ENCODE results near the gene DCAF17.

The DCAF17 gene

DNA sequence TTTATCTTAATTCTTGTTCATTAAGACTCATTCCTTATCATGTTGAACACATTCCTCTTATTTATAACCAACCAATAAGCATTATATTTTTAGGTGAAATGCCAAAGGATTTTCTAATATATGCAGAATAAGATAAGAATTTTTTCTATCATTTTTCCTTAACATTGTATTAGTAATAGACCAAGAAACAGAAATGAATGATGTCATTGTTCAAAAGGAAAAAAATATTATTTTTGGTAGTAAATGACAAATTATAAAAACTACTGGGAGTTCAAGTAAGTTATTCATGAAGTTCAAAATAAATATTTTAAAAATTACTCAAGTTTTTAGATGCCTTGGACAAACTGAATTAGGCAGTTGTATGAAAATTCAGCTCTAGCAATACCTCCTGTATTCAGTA lies 25.5 kb downstream of the DCAF17 start:
- Histone ChIP-seq H3K4me3 (ENCODE audit: extremely low read depth, insufficient read depth, low read length, poor library complexity, severe bottlenecking) (no peak overlapping the region), H3K36me3 (ENCODE audit: control insufficient read depth, insufficient read depth, low read length) (peaks cover 50% of the 10 kb centered on the region), H3K4me1 (ENCODE audit: control insufficient read depth, insufficient read depth, low read length, poor library complexity, severe bottlenecking) (no peaks in the 10 kb centered on the region), H3K27ac (ENCODE audit: low read depth, low read length, severe bottlenecking) (no peak overlapping the region), H3K9me3 (ENCODE audit: control insufficient read depth, low read length) (no peaks in the 10 kb centered on the region)

DNA sequence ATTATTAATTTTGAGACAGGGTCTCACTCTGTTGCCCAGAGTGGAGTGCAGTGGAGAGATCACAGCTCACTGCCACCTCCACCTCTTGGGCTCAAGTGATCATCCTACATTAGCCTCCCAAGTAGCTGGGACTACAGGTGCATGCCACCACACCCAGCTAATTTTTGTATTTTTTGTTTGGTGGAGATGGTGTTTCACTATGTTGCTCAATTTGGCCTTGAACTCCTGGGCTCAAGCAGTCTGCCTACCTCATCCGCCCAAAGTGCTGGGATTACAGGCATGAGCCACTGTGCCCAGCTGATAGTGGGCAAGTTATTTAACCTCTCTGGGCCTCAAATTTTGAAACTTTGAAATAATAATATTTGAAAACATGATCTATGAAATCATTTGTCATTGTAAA lies 26.5 kb downstream of the DCAF17 start:
- Histone ChIP-seq H3K36me3 (ENCODE audit: control insufficient read depth, insufficient read depth, low read length) (peaks cover 43% of the 10 kb centered on the region), H3K9me3 (ENCODE audit: control insufficient read depth, low read length) (no peaks in the 10 kb centered on the region), H3K4me1 (ENCODE audit: control insufficient read depth, insufficient read depth, low read length, poor library complexity, severe bottlenecking) (no peaks in the 10 kb centered on the region), H3K4me3 (ENCODE audit: extremely low read depth, insufficient read depth, low read length, poor library complexity, severe bottlenecking) (no peak overlapping the region), H3K27ac (ENCODE audit: low read depth, low read length, severe bottlenecking) (no peak overlapping the region)
- 83 to 88% methylated on average over 1 of the region's 1 CpG for WGBS, 2 experiments (ENCODE audit: insufficient coverage in 2 of 2)

DNA sequence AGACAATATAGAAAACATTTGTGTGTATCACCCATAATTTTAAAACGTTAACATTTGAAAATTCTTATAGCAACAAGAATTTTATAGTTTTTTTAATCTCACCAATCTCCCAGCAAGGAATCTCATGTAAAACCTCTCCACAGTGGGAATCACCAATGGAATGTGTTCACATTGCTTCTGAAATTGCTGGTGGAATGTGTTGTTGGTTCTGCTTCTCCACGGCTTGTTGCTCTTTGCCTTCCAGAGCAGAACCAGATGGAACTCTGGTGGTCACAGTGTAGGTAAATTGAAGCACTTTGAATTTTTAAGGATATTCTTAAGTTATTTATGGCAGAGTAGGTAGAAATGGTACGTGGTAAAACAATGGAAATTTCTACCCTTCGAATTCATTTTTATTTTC lies 35.1 kb downstream of the DCAF17 start:
- H3K4me1 ChIP-seq (ENCODE audit: control insufficient read depth, insufficient read depth, low read length, poor library complexity, severe bottlenecking) = peaks cover 3% of the 10 kb centered on the region
- H3K9me3 ChIP-seq (ENCODE audit: control insufficient read depth, low read length) = no peaks in the 10 kb centered on the region
- peaks cover 28% of the 10 kb centered on the region for H3K36me3 ChIP-seq (ENCODE audit: control insufficient read depth, insufficient read depth, low read length)
- no peak overlapping the region for H3K4me3 ChIP-seq (ENCODE audit: extremely low read depth, insufficient read depth, low read length, poor library complexity, severe bottlenecking)
- peak overlapping the region; percentile 18 for H3K27ac ChIP-seq (ENCODE audit: low read depth, low read length, severe bottlenecking)
- 93 to 100% methylated on average over 1 to 2 of the region's 4 CpGs for WGBS, 2 experiments (ENCODE audit: insufficient coverage in 2 of 2)

DNA sequence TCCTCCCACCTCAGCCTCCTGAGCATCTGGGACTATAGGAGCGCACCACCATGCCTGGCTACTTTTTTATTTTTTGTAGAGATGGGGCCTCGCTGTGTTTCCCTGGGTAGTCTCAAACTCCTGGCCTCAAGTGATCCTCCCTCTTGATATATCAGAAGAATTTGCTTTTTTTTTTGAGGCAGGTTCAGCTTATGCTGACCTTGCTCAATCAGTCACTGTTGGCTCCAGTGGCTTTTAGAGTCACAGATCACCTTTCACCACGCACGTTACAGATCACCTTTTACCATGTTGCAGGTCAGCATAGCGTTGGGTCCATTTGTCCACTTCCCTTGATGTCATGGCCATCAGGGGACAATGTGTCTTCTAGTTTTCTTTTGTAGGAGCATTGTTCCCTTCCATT lies 36.1 kb downstream of the DCAF17 start:
- no peaks in the 10 kb centered on the region for H3K9me3 ChIP-seq (ENCODE audit: control insufficient read depth, low read length)
- 72 to 84% methylated on average over 2 to 5 of the region's 5 CpGs for WGBS, 2 experiments (ENCODE audit: insufficient coverage in 2 of 2)
- no peak overlapping the region for H3K4me3 ChIP-seq (ENCODE audit: extremely low read depth, insufficient read depth, low read length, poor library complexity, severe bottlenecking)
- H3K27ac ChIP-seq (ENCODE audit: low read depth, low read length, severe bottlenecking) = no peak overlapping the region
- peaks cover 3% of the 10 kb centered on the region for H3K4me1 ChIP-seq (ENCODE audit: control insufficient read depth, insufficient read depth, low read length, poor library complexity, severe bottlenecking)
- H3K36me3 ChIP-seq (ENCODE audit: control insufficient read depth, insufficient read depth, low read length) = peaks cover 38% of the 10 kb centered on the region

DNA sequence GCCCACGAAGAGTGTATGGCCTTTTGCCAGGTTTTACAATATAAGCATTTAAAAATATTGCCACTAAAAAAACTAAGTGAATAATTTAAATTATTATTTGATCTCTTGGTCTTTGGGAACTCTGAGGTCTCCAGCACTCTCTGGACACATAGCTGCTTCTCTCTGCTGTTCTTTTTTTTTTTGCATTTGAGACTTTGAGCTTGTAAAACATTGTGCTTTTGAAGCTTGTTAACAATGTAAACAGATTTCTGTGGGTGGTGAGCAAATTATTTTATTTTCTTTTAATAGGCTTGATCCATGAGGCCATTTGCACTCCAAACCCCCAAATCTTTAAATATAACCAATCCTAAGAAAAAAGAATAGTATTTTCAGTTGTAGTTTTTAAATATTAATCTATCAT lies 42.0 kb downstream of the DCAF17 start:
- no peak overlapping the region for H3K4me3 ChIP-seq (ENCODE audit: extremely low read depth, insufficient read depth, low read length, poor library complexity, severe bottlenecking)
- peaks cover 2% of the 10 kb centered on the region for H3K4me1 ChIP-seq (ENCODE audit: control insufficient read depth, insufficient read depth, low read length, poor library complexity, severe bottlenecking)
- H3K27ac ChIP-seq (ENCODE audit: low read depth, low read length, severe bottlenecking) = no peak overlapping the region
- peaks cover 33% of the 10 kb centered on the region for H3K36me3 ChIP-seq (ENCODE audit: control insufficient read depth, insufficient read depth, low read length)
- WGBS, 2 experiments (ENCODE audit: insufficient coverage in 2 of 2) = no CpG with 5 or more reads among the region's 1 CpG
- H3K9me3 ChIP-seq (ENCODE audit: control insufficient read depth, low read length) = no peaks in the 10 kb centered on the region

DNA sequence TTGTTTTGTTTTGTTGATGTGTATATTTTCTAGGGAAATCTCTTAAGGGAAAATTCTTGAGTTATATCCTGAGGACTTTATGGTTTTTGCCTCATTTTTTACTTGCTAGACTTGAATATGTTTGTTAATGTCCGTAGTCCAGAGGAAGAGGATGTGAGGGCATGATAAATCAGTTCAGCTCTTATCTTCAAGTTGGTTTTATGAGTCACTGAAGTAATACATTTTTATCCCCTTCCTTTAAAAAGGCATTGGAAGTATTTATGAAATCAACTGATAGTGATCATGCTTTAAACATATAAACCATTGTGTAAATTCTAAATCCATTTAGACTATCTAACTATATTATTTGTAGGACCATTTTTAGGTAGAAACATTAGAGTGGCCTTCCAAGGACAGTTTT lies 44.3 kb downstream of the DCAF17 start:
- Histone ChIP-seq H3K27ac (ENCODE audit: low read depth, low read length, severe bottlenecking) (no peak overlapping the region), H3K9me3 (ENCODE audit: control insufficient read depth, low read length) (no peaks in the 10 kb centered on the region), H3K36me3 (ENCODE audit: control insufficient read depth, insufficient read depth, low read length) (peaks cover 28% of the 10 kb centered on the region), H3K4me1 (ENCODE audit: control insufficient read depth, insufficient read depth, low read length, poor library complexity, severe bottlenecking) (peaks cover 18% of the 10 kb centered on the region), H3K4me3 (ENCODE audit: extremely low read depth, insufficient read depth, low read length, poor library complexity, severe bottlenecking) (no peak overlapping the region)
- no CpG with 5 or more reads among the region's 1 CpG for WGBS, 2 experiments (ENCODE audit: insufficient coverage in 2 of 2)

DNA sequence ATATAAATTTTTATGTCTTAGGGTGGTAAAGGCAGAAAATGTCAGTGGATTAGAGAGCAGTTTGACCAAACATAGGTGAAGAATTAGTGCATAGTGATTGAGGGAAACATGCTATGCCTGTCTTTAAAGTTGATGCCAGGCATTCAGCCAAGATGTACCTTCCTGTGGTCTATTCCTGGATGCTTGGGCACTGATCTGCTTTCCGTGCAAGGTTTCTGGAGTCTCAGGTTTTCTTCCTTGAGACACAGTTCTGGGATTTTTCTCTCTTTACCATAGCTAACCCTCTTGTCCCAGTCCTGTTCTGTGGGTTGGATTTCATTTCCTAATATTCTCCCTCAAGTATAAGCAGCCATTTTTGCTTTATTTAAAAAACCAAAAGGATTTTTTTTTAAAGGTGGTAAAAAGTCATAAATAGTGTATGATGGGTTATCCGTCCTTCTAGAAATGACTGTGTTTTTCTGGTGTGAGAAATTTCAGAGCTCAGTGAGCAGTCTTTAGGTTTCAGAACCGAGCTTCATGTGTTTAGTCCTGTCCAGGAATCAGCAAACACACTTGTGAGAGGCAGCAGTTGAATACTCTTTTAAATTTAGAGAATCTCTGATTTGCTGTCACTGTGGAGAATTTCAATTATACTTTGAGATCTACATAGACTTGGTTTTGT lies 45.3 kb downstream of the DCAF17 start:
- Histone ChIP-seq H3K27ac (ENCODE audit: low read depth, low read length, severe bottlenecking) (no peak overlapping the region), H3K4me3 (ENCODE audit: extremely low read depth, insufficient read depth, low read length, poor library complexity, severe bottlenecking) (no peak overlapping the region), H3K9me3 (ENCODE audit: control insufficient read depth, low read length) (no peaks in the 10 kb centered on the region), H3K4me1 (ENCODE audit: control insufficient read depth, insufficient read depth, low read length, poor library complexity, severe bottlenecking) (peaks cover 18% of the 10 kb centered on the region), H3K36me3 (ENCODE audit: control insufficient read depth, insufficient read depth, low read length) (peaks cover 23% of the 10 kb centered on the region)
- WGBS, 2 experiments (ENCODE audit: insufficient coverage in 2 of 2) = 90 to 97% methylated on average over 2 to 3 of the region's 3 CpGs

DNA sequence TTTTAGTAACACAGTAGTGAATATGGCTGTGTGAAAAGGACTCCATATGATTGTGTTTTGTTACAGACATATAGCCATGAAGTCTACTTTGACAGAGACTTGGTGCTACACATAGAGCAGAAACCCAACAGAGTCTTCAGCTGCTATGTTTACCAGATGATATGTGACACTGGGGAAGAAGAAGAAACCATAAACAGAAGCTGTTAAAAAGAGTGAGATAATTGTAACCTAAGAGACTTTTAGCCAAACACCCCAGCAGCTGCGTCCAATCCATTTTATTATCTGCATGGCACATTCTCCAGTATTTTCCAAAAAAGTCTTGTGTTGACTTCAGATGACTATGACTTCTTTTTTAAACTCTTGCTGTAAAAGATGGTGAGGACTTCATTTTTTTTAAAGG lies 46.9 kb downstream of the DCAF17 start:
- Histone ChIP-seq H3K4me1 (ENCODE audit: control insufficient read depth, insufficient read depth, low read length, poor library complexity, severe bottlenecking) (peaks cover 18% of the 10 kb centered on the region), H3K36me3 (ENCODE audit: control insufficient read depth, insufficient read depth, low read length) (peaks cover 7% of the 10 kb centered on the region), H3K27ac (ENCODE audit: low read depth, low read length, severe bottlenecking) (no peak overlapping the region), H3K4me3 (ENCODE audit: extremely low read depth, insufficient read depth, low read length, poor library complexity, severe bottlenecking) (no peak overlapping the region), H3K9me3 (ENCODE audit: control insufficient read depth, low read length) (no peaks in the 10 kb centered on the region)
- no CpG with 5 or more reads among the region's 1 CpG for WGBS, 2 experiments (ENCODE audit: insufficient coverage in 2 of 2)

DNA sequence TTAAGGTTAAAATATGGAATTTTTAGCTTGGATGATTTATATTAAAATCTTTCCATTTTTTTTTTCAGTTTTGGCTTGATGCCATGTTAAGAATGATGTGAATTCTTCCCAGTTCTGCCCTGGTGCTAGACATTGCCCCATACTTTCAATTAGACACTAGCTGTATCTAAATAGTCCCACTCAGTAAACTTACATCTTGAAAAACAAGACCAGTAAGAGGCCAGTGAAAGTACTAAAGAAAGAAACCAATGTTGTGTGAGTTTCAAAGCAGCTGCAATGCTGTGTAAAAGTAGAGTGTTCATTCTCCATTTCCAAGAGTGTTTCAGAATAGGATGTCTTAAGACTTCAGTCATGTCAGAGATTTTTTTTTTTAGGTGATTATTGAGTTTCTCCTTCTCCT lies 48.3 kb downstream of the DCAF17 start:
- peaks cover 6% of the 10 kb centered on the region for H3K36me3 ChIP-seq (ENCODE audit: control insufficient read depth, insufficient read depth, low read length)
- H3K4me3 ChIP-seq (ENCODE audit: extremely low read depth, insufficient read depth, low read length, poor library complexity, severe bottlenecking) = no peak overlapping the region
- peaks cover 18% of the 10 kb centered on the region for H3K4me1 ChIP-seq (ENCODE audit: control insufficient read depth, insufficient read depth, low read length, poor library complexity, severe bottlenecking)
- no peaks in the 10 kb centered on the region for H3K9me3 ChIP-seq (ENCODE audit: control insufficient read depth, low read length)
- H3K27ac ChIP-seq (ENCODE audit: low read depth, low read length, severe bottlenecking) = peak overlapping the region; percentile 72

DNA sequence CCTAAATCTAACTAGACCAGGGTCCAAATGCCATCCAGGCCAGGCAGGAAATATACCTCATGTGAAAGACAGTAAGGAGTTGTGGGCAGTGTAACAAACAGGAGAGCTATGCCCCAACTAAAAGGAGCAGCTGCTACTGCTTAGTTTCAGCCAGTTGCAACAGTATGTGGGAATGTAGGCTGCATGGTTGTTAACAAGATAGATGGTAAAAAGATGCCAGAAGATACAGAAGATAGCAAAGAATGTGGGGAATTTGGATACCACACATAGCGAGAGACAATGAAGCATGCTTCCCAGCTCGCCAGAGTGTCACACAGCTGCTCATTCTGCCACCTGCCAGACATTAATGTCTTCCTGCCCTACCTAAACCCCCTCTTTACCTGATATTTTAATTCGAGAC lies 48.9 kb downstream of the DCAF17 start:
- Histone ChIP-seq H3K4me1 (ENCODE audit: control insufficient read depth, insufficient read depth, low read length, poor library complexity, severe bottlenecking) (peaks cover 18% of the 10 kb centered on the region), H3K36me3 (ENCODE audit: control insufficient read depth, insufficient read depth, low read length) (peaks cover 6% of the 10 kb centered on the region), H3K4me3 (ENCODE audit: extremely low read depth, insufficient read depth, low read length, poor library complexity, severe bottlenecking) (no peak overlapping the region), H3K27ac (ENCODE audit: low read depth, low read length, severe bottlenecking) (peak overlapping the region; percentile 72), H3K9me3 (ENCODE audit: control insufficient read depth, low read length) (no peaks in the 10 kb centered on the region)
- 40 to 46% methylated on average over 2 of the region's 3 CpGs for WGBS, 2 experiments (ENCODE audit: insufficient coverage in 2 of 2)

DNA sequence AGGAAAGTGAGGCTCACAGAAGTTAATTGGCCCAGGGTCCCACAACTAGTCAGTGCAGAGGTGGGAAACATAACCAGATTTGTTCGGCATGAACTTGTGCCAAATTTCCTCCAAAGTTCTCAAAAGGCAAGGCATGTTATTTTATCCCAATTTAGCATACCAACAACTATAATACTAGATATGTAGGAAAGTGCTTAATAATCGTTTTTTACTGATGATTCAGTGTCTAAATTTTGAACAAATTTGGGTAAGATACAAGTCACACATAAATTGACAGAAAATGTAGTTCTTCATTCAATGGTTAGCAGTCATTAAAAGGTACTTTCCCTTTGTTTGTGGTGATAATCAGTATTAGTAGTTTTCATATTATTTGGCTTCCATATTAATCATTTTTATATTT lies 49.8 kb downstream of the DCAF17 start:
- H3K4me1 ChIP-seq (ENCODE audit: control insufficient read depth, insufficient read depth, low read length, poor library complexity, severe bottlenecking) = peaks cover 18% of the 10 kb centered on the region
- H3K27ac ChIP-seq (ENCODE audit: low read depth, low read length, severe bottlenecking) = no peak overlapping the region
- WGBS, 2 experiments (ENCODE audit: insufficient coverage in 2 of 2) = no CpG with 5 or more reads among the region's 2 CpGs
- no peaks in the 10 kb centered on the region for H3K9me3 ChIP-seq (ENCODE audit: control insufficient read depth, low read length)
- H3K36me3 ChIP-seq (ENCODE audit: control insufficient read depth, insufficient read depth, low read length) = peaks cover 6% of the 10 kb centered on the region
- H3K4me3 ChIP-seq (ENCODE audit: extremely low read depth, insufficient read depth, low read length, poor library complexity, severe bottlenecking) = no peak overlapping the region
